Measurements from ENCODE around the gene PDCD11.

- no peak for TF ChIP-seq CTCF (IDR thresholded peaks at IDR 0.05; ENCODE audit: control extremely low read depth in 1 of 3, insufficient read depth in 1 of 3, low read depth in 1 of 3, low read length in 3 of 3)
- TF ChIP-seq EZH2 (IDR thresholded peaks at IDR 0.05; ENCODE audit: low read depth, low read length, severe bottlenecking): no peak
- TF ChIP-seq CEBPB (IDR thresholded peaks at IDR 0.05; ENCODE audit: low read depth, low read length): no peak
- TF ChIP-seq EP300 (IDR thresholded peaks at IDR 0.05; ENCODE audit: borderline replicate concordance in 1 of 2, low read depth in 2 of 2, low read length in 2 of 2): no peak
- no peak for TF ChIP-seq CHD7 (IDR thresholded peaks at IDR 0.05; ENCODE audit: insufficient replicate concordance, low read length)
- no peak for TF ChIP-seq GABPA (IDR thresholded peaks at IDR 0.05; ENCODE audit: borderline replicate concordance, insufficient read depth, low read length)
- TF ChIP-seq POLR2A (IDR thresholded peaks at IDR 0.05; ENCODE audit: control extremely low read depth in 1 of 2, low read depth in 2 of 2, low read length in 2 of 2): no peak
Measured at GRCh38 chr10:103493362-103493915, 97.0 kb downstream of the PDCD11 start, which contains the start of gene NEURL1.
